ENCODE measurements around the gene NFIX. TPM values are rescaled to one million over a fixed set of nuclear protein-coding genes. Genes with fewer than 3 reads are reported as not detected.

NFIX gene
- total and polyA plus RNA-seq, 2 experiments from 2014 or later, result 0.06 to 0.14 TPM

- no peak for TF ChIP-seq ZNF462 (CRISPR knock-in tag; IDR thresholded peaks at IDR 0.05)
These were observed 84.3 kb downstream of the NFIX start (continued) for GRCh38 chr19:13079542-13079986.

GRCh38 chr19:13082192-13083007 is 87.1 kb downstream of the NFIX start:
- Histone ChIP-seq H3K4me2 (0 out of 2 replicates have a peak overlapping the region, but pooled peaks have one; percentile 68), H2AFZ (peak overlapping the region; percentile 92), H3K4me3 (no peak overlapping the region), H3K36me3 (ENCODE audit: insufficient read depth) (no peaks in the 10 kb centered on the region), H3K79me2 (replicated peaks; ENCODE audit: insufficient read depth) (no peaks in the 10 kb centered on the region), H3F3A (replicated peaks; ENCODE audit: low read depth) (0 out of 2 replicates have a peak, but pooled peaks cover 11% of the 10 kb centered on the region), H3K4me1 (ENCODE audit: insufficient read depth) (peaks cover 28% of the 10 kb centered on the region), H3K27ac (ENCODE audit: low read depth) (no peak overlapping the region), H3K9me2 (ENCODE audit: insufficient read depth) (no peaks in the 10 kb centered on the region), H3K27me3 (ENCODE audit: insufficient read depth) (no peaks in the 10 kb centered on the region; the same call in 1 of the 2 replicates), H4K20me1 (replicated peaks; ENCODE audit: insufficient read depth) (no peaks in the 10 kb centered on the region)
- Mint-ChIP-seq H3K36me3 (ENCODE audit: low read depth) (no peaks in the 10 kb centered on the region), H3K4me3 (no peak overlapping the region; the same call in 2 of the 3 replicates), H3K27ac (no peak overlapping the region), H3K4me1 (peaks cover 35% of the 10 kb centered on the region), H3K27me3 (ENCODE audit: insufficient read depth, low read depth, poor library complexity) (peaks cover 41% of the 10 kb centered on the region), H3K9me3 (no peaks in the 10 kb centered on the region; the same call in 2 of the 3 replicates)
- ATAC-seq (peak; percentile 61), DNase-seq (ENCODE audit: low spot score) (peak; percentile 74)
- TF ChIP-seq EZH2phosphoT487 (IDR thresholded peaks at IDR 0.05; ENCODE audit: unreplicated experiment) (no peak), ZNF462 (CRISPR knock-in tag; IDR thresholded peaks at IDR 0.05) (peak; percentile 34; the same call in 1 of the 2 replicates), CTCF (conservative IDR thresholded peaks at IDR 0.05; ENCODE audit: low read depth in 2 of 2) (peak; percentile 49 to 68), EZH2 (IDR thresholded peaks at IDR 0.05; ENCODE audit: low read depth, unreplicated experiment) (no peak)

All from GM23338 (cell line).